ENCODE results near the gene CCND2.

Gene CCND2

GRCh38 chr12:4277857-4278256 lies 4.3 kb downstream of the CCND2 start:
- no peak for DNase-seq

GRCh38 chr12:4278329-4279197 lies 5.0 kb downstream of the CCND2 start:
- no peak for DNase-seq

- no peak for DNase-seq
Observed at GRCh38 chr12:4279198-4279690, 5.7 kb downstream of the CCND2 start.

- DNase-seq = no peak
Observed at GRCh38 chr12:4280351-4281163, 7.0 kb downstream of the CCND2 start.

- DNase-seq = no peak
Observed at GRCh38 chr12:4281173-4281654, 7.7 kb downstream of the CCND2 start.

GRCh38 chr12:4282103-4282891 lies 8.7 kb downstream of the CCND2 start:
- DNase-seq = no peak

GRCh38 chr12:4282892-4283511 lies 9.4 kb downstream of the CCND2 start:
- DNase-seq = no peak

GRCh38 chr12:4283512-4284255 lies 10.1 kb downstream of the CCND2 start:
- no peak for DNase-seq

- no peak for DNase-seq
Observed at GRCh38 chr12:4284306-4284705, 10.7 kb downstream of the CCND2 start.

- no peak for DNase-seq
Observed at GRCh38 chr12:4285070-4285469, 11.5 kb downstream of the CCND2 start.

GRCh38 chr12:4286228-4286627 lies 12.7 kb downstream of the CCND2 start:
- no peak for DNase-seq

GRCh38 chr12:4286771-4287317 lies 13.3 kb downstream of the CCND2 start:
- DNase-seq = no peak

- DNase-seq = peak in 1 of 2 donors; percentile 28
Observed at GRCh38 chr12:4287325-4288211, 14.0 kb downstream of the CCND2 start.

- no peak for DNase-seq
Observed at GRCh38 chr12:4288296-4289131, 15.0 kb downstream of the CCND2 start.

GRCh38 chr12:4289231-4289878 lies 15.8 kb downstream of the CCND2 start:
- no peak for DNase-seq

GRCh38 chr12:4289998-4290790 lies 16.6 kb downstream of the CCND2 start:
- DNase-seq = no peak

GRCh38 chr12:4292341-4293073 lies 18.9 kb downstream of the CCND2 start:
- no peak for DNase-seq
